Subcutaneous adipose tissue (tissue), 4 donors: ENCODE data around the gene OR2T4. TPM values are rescaled to one million over a fixed set of nuclear protein-coding genes. Genes with fewer than 3 reads are reported as not detected.

ENCODE experiments used
- total RNA-seq, 4 donors: library from RNA; depleted of rRNA; stranded (reverse); fragments of >200 nt; gene quantifications; one replicate each; pipeline ENCODE4 v1.1.0, GENCODE V29; 2016
- TF ChIP-seq, protein P1 (sequence below): fragments of 450-650 bp; IDR thresholded peaks from one replicate; pipeline ENCODE4 v1.5.1; 2016; ENCODE audit warnings: low read depth, mild to moderate bottlenecking, control low read depth, antibody characterized with exemption, moderate library complexity

Gene OR2T4
- total RNA-seq, result not detected

- TF ChIP-seq, protein P1, sequence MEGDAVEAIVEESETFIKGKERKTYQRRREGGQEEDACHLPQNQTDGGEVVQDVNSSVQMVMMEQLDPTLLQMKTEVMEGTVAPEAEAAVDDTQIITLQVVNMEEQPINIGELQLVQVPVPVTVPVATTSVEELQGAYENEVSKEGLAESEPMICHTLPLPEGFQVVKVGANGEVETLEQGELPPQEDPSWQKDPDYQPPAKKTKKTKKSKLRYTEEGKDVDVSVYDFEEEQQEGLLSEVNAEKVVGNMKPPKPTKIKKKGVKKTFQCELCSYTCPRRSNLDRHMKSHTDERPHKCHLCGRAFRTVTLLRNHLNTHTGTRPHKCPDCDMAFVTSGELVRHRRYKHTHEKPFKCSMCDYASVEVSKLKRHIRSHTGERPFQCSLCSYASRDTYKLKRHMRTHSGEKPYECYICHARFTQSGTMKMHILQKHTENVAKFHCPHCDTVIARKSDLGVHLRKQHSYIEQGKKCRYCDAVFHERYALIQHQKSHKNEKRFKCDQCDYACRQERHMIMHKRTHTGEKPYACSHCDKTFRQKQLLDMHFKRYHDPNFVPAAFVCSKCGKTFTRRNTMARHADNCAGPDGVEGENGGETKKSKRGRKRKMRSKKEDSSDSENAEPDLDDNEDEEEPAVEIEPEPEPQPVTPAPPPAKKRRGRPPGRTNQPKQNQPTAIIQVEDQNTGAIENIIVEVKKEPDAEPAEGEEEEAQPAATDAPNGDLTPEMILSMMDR, result no peak
Observed at GRCh38 chr1:248361121-248361715, at the start of gene OR2T4. Gene OR2T4, plus strand, starts transcription at chr1:248361665. Its CDS starts 0 bp downstream, at chr1:248361665.

- TF ChIP-seq, protein P1, result no peak
Observed at GRCh38 chr1:248316796-248317195, 44.7 kb upstream of the OR2T4 start.

DNA sequence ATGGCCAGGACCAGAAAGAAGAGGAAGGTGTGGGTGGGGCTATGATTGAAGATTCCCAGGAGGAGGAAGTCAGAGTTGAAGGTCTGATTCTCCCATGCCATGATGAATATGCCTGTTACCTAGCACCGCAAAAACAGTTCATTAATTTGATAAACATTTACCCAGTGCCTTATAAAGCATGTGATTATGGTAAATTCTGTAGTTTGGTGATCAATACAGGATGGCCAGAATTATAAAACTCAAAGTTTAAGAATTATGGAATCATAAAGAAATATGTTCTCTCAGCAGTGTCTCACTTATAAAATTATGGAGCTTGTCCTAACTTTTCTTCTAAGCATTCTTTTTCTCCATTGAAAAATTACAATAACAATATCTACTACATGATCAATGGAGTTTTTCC is 37.0 kb upstream of the OR2T4 start, which contains the start of gene OR2M7:
Gene OR2M7, minus strand, starts transcription at position 101 of the 400 bp plus-strand sequence. Its CDS starts 0 bp downstream, at position 101.
- TF ChIP-seq, protein P1, result no peak

GRCh38 chr1:248343451-248343850 is 18.0 kb upstream of the OR2T4 start:
- TF ChIP-seq, protein P1, result no peak

- TF ChIP-seq, protein P1, result no peak
Observed at GRCh38 chr1:248348475-248348874, 13.0 kb upstream of the OR2T4 start, which contains the start of gene OR14C36. Gene OR14C36, plus strand, starts transcription at chr1:248348775. Its CDS starts 0 bp downstream, at chr1:248348775.

DNA sequence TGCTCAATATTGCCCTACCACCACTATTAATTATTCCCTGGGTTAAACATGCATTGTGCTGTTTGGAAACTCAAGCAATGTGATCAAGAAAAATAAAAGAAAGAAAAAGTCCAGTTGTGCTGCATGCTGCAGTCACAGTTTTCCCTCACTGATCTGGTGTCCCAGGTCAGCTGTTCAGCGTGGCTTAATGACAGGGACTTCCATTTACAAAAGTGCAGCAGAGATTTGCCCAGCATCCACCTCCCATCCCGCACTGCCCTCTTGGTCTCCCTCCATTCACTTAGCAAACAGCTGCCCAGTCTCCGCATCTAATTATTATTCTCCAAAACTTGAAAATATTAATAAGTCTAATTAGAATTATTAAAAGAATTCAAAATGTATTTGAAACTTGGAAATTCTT is 2.0 kb upstream of the OR2T4 start:
- TF ChIP-seq, protein P1, result no peak

DNA sequence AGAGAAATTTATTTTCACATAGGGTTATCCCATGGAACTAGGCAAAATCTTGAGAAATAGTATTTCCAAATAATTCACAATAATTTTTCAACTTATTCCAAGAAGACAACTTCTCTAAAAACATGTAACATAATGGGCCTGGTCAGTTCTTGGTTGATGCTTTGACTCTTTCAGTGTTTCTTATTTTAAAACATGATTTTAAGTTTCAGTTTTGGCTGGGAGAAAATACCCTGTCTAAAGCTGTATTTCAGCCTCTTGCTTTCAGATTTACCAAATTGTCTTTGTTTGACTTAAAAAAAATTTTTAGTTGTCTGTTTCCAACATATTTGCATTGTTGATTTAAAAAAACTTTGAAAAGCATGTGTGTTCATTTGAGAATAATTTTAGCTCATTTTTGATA is 5.1 kb downstream of the OR2T4 start:
- TF ChIP-seq, protein P1, result no peak
